CD4-positive, alpha-beta T cell (primary cell): ENCODE results near the gene C6orf132. TPM values are rescaled to one million over a fixed set of nuclear protein-coding genes. Genes with fewer than 3 reads are reported as not detected.

Source experiments
- ATAC-seq: fragments of 200-7000 bp; cut with Tn5 transposase; one replicate; pipeline ENCODE4 v1.10.0; 2022; ENCODE audit warnings: mild to moderate bottlenecking; ENCODE audit not compliant: poor library complexity
- CTCF ChIA-PET: fragments of 350-600 bp; sonication (Branson Sonifier 250); formaldehyde crosslinking; loops from one replicate; lab custom pipeline; 2021; ENCODE audit warnings: antibody characterized with exemption, inconsistent platforms; lab: Charles Lee
- POLR2A ChIA-PET: fragments of 350-600 bp; sonication (Branson Sonifier 250); formaldehyde crosslinking; loops from one replicate; lab custom pipeline; 2021; ENCODE audit warnings: antibody characterized with exemption, inconsistent platforms; lab: Charles Lee
- DNase-seq, 14 experiments: peaks; one replicate each; pipeline ENCODE4 v3.0.0-alpha.2; 2013 to 2020; ENCODE audit warnings: mixed read lengths in 2 of 14
- H3K27ac ChIP-seq, 2 donors: one replicate each; pipeline versions ENCODE4 v1.5.1 to v1.7.0; 2013; ENCODE audit warnings: low read length in 2 of 2, low read depth in 1 of 2, mild to moderate bottlenecking in 1 of 2
- H3K27me3 ChIP-seq, 2 experiments: 1 replicate in 1 of 2; 2 replicates in 1 of 2; pipeline versions ENCODE4 v1.6.1 to v1.7.0; 2013; ENCODE audit warnings: low read length in 2 of 2, control low read depth in 1 of 2, mild to moderate bottlenecking in 1 of 2, moderate library complexity in 1 of 2; ENCODE audit not compliant: insufficient read depth in 2 of 2, control insufficient read depth in 1 of 2
- H3K36me3 ChIP-seq: one replicate; pipeline ENCODE4 v1.6.1; 2013; ENCODE audit warnings: low read length, control low read depth; ENCODE audit not compliant: insufficient read depth
- H3K4me1 ChIP-seq: one replicate; pipeline ENCODE4 v1.6.1; 2013; ENCODE audit warnings: low read length, control low read depth; ENCODE audit not compliant: insufficient read depth
- H3K4me3 ChIP-seq: one replicate; pipeline ENCODE4 v1.5.1; 2013; ENCODE audit warnings: mild to moderate bottlenecking, low read length, moderate library complexity
- H3K9me3 ChIP-seq, 2 experiments: 1 replicate in 1 of 2; 2 replicates in 1 of 2; pipeline versions ENCODE4 v1.6.1 to v1.7.0; 2013; ENCODE audit warnings: low read length in 2 of 2, mild to moderate bottlenecking in 2 of 2, control low read depth in 1 of 2, moderate library complexity in 1 of 2; ENCODE audit not compliant: control insufficient read depth in 1 of 2, insufficient read depth in 1 of 2
- H3K27ac Mint-ChIP-seq: one replicate; pipeline ENCODE4 v1.8.0; 2020; ENCODE audit warnings: mixed read lengths
- H3K27me3 Mint-ChIP-seq: one replicate; pipeline ENCODE4 v1.8.0; 2021; ENCODE audit warnings: mixed read lengths
- H3K36me3 Mint-ChIP-seq: one replicate; pipeline ENCODE4 v1.8.0; 2021; ENCODE audit warnings: low read depth, mixed read lengths
- H3K4me1 Mint-ChIP-seq: one replicate; pipeline ENCODE4 v1.8.0; 2021; ENCODE audit warnings: low read depth, mixed read lengths
- H3K4me3 Mint-ChIP-seq: one replicate; pipeline ENCODE4 v1.8.0; 2020; ENCODE audit warnings: mild to moderate bottlenecking, mixed read lengths
- H3K9me3 Mint-ChIP-seq: one replicate; pipeline ENCODE4 v1.8.0; 2020; ENCODE audit warnings: mixed read lengths
- CTCF ChIP-seq: fragments of 200-600 bp; IDR thresholded peaks from one replicate; pipeline ENCODE4 v1.8.0; 2022; ENCODE audit warnings: antibody characterized with exemption, mild to moderate bottlenecking
- intact Hi-C, 2 experiments: fragments of 100-400 bp; cut with DNase I in 1 of 2; cut with micrococcal nuclease in 1 of 2; formaldehyde crosslinking; loops; one replicate each; pipeline versions ENCODE4 v1.15.1 to v1.9.0; 2023 to 2025; cut with DNase I, micrococcal nuclease
- total RNA-seq, 174 experiments: library from RNA in 2 of 174; stranded (reverse) in 2 of 174; gene quantifications; one replicate each; pipeline ENCODE4 v1.2.3 and lab custom pipeline; 2021 to 2026

The C6orf132 gene
- total RNA-seq, 2 experiments from 2014 or later, result not detected

- peaks cover 0 to 2% of the 10 kb centered on the region in 2 experiments for H3K27me3 ChIP-seq
- POLR2A ChIA-PET, result no interaction called here
- Mint-ChIP-seq H3K36me3 (no peaks in the 10 kb centered on the region), H3K27me3 (peaks cover 6% of the 10 kb centered on the region), H3K27ac (no peak overlapping the region), H3K4me3 (no peak overlapping the region), H3K4me1 (peaks cover 6% of the 10 kb centered on the region), H3K9me3 (no peaks in the 10 kb centered on the region)
- no peak overlapping the region for H3K27ac ChIP-seq
- CTCF ChIA-PET, result no interaction called here
- peaks cover 6% of the 10 kb centered on the region for H3K4me1 ChIP-seq
- no peaks in the 10 kb centered on the region for H3K36me3 ChIP-seq
- H3K4me3 ChIP-seq, result no peak overlapping the region
- ATAC-seq (peak; percentile 98), DNase-seq (peak; percentile 61 to 85 (median 72))
- H3K9me3 ChIP-seq, result no peaks in the 10 kb centered on the region
- peak; percentile 83 for TF ChIP-seq CTCF
- intact Hi-C loops, result loop anchor here (1.0 to 2.0 kb wide), 8 partner anchors 91 to 564 kb away; partner anchors contain the start of gene PRICKLE4 (in 2 of the 2)
Measured at GRCh38 chr6:42166444-42167141, 24.2 kb upstream of the C6orf132 start.

DNA sequence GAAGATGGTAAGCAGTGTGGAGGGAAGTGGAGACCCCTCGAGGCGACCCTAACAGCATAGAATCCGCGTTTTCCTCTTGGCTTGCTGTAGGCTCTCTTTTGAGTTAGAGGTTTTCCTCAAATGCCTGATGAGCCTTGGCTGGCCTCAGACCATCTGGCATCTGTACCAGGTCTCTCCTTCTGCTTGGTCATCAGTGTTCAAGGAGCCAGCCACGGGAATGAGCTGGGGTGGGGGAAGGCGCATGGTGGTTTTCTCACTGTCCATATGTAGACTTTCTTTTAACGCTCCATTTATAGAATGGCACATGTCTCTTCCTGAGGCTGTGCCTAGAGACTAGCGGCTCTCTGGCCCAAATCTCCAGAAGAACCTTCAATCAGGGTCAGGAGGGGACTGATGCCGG lies 22.6 kb upstream of the C6orf132 start:
- peaks cover 6% of the 10 kb centered on the region for H3K27me3 Mint-ChIP-seq
- TF ChIP-seq CTCF, result no peak
- intact Hi-C loops, result no loop called here
- no peaks in the 10 kb centered on the region for H3K9me3 ChIP-seq
- ChIA-PET CTCF (no interaction called here), POLR2A (no interaction called here)
- no peaks in the 10 kb centered on the region for H3K36me3 ChIP-seq
- H3K27ac ChIP-seq, result no peak overlapping the region
- no peak overlapping the region for H3K4me3 Mint-ChIP-seq
- ATAC-seq (no peak), DNase-seq (no peak)
- no peaks in the 10 kb centered on the region for H3K9me3 Mint-ChIP-seq
- H3K4me1 ChIP-seq, result peaks cover 6% of the 10 kb centered on the region
- no peak overlapping the region for H3K4me3 ChIP-seq
- H3K27ac Mint-ChIP-seq, result no peak overlapping the region
- H3K36me3 Mint-ChIP-seq, result no peaks in the 10 kb centered on the region
- H3K4me1 Mint-ChIP-seq, result peaks cover 6% of the 10 kb centered on the region
- H3K27me3 ChIP-seq, result peaks cover 0 to 2% of the 10 kb centered on the region in 2 experiments

GRCh38 chr6:42163981-42164380 lies 21.6 kb upstream of the C6orf132 start:
- H3K27ac Mint-ChIP-seq, result no peak overlapping the region
- no peak for TF ChIP-seq CTCF
- H3K4me1 ChIP-seq, result peaks cover 6% of the 10 kb centered on the region
- H3K4me1 Mint-ChIP-seq, result peaks cover 6% of the 10 kb centered on the region
- peaks cover 6% of the 10 kb centered on the region for H3K27me3 Mint-ChIP-seq
- no peak overlapping the region for H3K27ac ChIP-seq
- no peaks in the 10 kb centered on the region for H3K9me3 Mint-ChIP-seq
- H3K27me3 ChIP-seq, result peaks cover 0 to 2% of the 10 kb centered on the region in 2 experiments
- H3K9me3 ChIP-seq, result no peaks in the 10 kb centered on the region
- no peak overlapping the region for H3K4me3 Mint-ChIP-seq
- no peaks in the 10 kb centered on the region for H3K36me3 Mint-ChIP-seq
- ATAC-seq, result no peak
- ChIA-PET CTCF (interaction anchor here (1.0 kb wide), 1 partner anchor 384 kb away, joined by 3 read pairs; no protein-coding TSS in a partner anchor), POLR2A (no interaction called here)
- no peak overlapping the region for H3K4me3 ChIP-seq
- intact Hi-C loops, result no loop called here
- no peaks in the 10 kb centered on the region for H3K36me3 ChIP-seq
- no peak for DNase-seq
